Measurements from ENCODE around the gene UHRF2. TPM values are rescaled to one million over a fixed set of nuclear protein-coding genes. Genes with fewer than 3 reads are reported as not detected.

The UHRF2 gene
- total and polyA plus RNA-seq, 10 donors: 26.3 to 120 (median 61.5) TPM

- Histone ChIP-seq H3K36me3 (peaks cover 0 to 17% (median 6%) of the 10 kb centered on the region in 6 donors), H3K27ac (peak overlapping the region in 4 of 8 donors; percentile 8 to 20 (median 16)), H3K9me3 (no peaks in the 10 kb centered on the region), H3K27me3 (replicated peaks in 1 of 7) (no peaks in the 10 kb centered on the region), H3K4me3 (peak overlapping the region in 1 of 8 donors; percentile 24), H3K4me1 (peaks cover 34 to 88% (median 59%) of the 10 kb centered on the region in 6 donors)
- WGBS, 5 donors: 25 to 42% (median 34%) methylated on average over 3 of the region's 3 CpGs
- DNase-seq: no peak
- intact Hi-C loops (cut with DNase I; ENCODE audit: low total_unique reads): loop anchor here (10.0 kb wide), 1 partner anchor 268 kb away; no protein-coding TSS in a partner anchor
- no peak for TF ChIP-seq POLR2A (IDR thresholded peaks at IDR 0.05)
- TF ChIP-seq POLR2AphosphoS5 (IDR thresholded peaks at IDR 0.05): no peak
- TF ChIP-seq CTCF (IDR thresholded peaks at IDR 0.05 in 8 of 11, conservative IDR thresholded peaks at IDR 0.05 in 3 of 11): no peak
These were observed 4.2 kb downstream of the UHRF2 start for GRCh38 chr9:6417186-6417585.

- peaks cover 0 to 27% (median 9%) of the 10 kb centered on the region in 6 donors for H3K36me3 ChIP-seq
- TF ChIP-seq CTCF (IDR thresholded peaks at IDR 0.05 in 8 of 11, conservative IDR thresholded peaks at IDR 0.05 in 3 of 11) (no peak), POLR2A (IDR thresholded peaks at IDR 0.05) (no peak), POLR2AphosphoS5 (IDR thresholded peaks at IDR 0.05) (no peak)
- intact Hi-C loops (cut with DNase I; ENCODE audit: low total_unique reads): loop anchor here (10.0 kb wide), 1 partner anchor 266 kb away; no protein-coding TSS in a partner anchor
- H3K4me1 ChIP-seq: peaks cover 34 to 97% (median 59%) of the 10 kb centered on the region in 6 donors
- 38 to 76% (median 59%) methylated on average over 3 of the region's 3 CpGs for WGBS, 5 donors
- H3K4me3 ChIP-seq: no peak overlapping the region
- no peaks in the 10 kb centered on the region for H3K9me3 ChIP-seq
- no peak for DNase-seq
- no peak overlapping the region for H3K27ac ChIP-seq
- H3K27me3 ChIP-seq (replicated peaks in 1 of 7): no peaks in the 10 kb centered on the region
These were observed 5.8 kb downstream of the UHRF2 start for GRCh38 chr9:6418764-6419163.

GRCh38 chr9:6424940-6425339 is 11.9 kb downstream of the UHRF2 start:
- Histone ChIP-seq H3K9me3 (no peaks in the 10 kb centered on the region), H3K27me3 (replicated peaks in 1 of 7) (no peaks in the 10 kb centered on the region), H3K27ac (peak overlapping the region in 1 of 8 donors; percentile 10), H3K4me3 (no peak overlapping the region), H3K4me1 (peaks cover 5 to 95% (median 39%) of the 10 kb centered on the region in 6 donors), H3K36me3 (peaks cover 0 to 35% (median 9%) of the 10 kb centered on the region in 6 donors)
- TF ChIP-seq CTCF (IDR thresholded peaks at IDR 0.05 in 8 of 11, conservative IDR thresholded peaks at IDR 0.05 in 3 of 11): no peak
- no peak for TF ChIP-seq POLR2AphosphoS5 (IDR thresholded peaks at IDR 0.05)
- TF ChIP-seq POLR2A (IDR thresholded peaks at IDR 0.05): no peak
- intact Hi-C loops (cut with DNase I; ENCODE audit: low total_unique reads): no loop called here
- 56 to 69% (median 62%) methylated on average over 1 of the region's 1 CpG for WGBS, 5 donors
- DNase-seq: no peak

- DNase-seq: no peak
- H3K4me1 ChIP-seq: peaks cover 5 to 95% (median 48%) of the 10 kb centered on the region in 6 donors
- TF ChIP-seq POLR2AphosphoS5 (IDR thresholded peaks at IDR 0.05) (no peak), CTCF (IDR thresholded peaks at IDR 0.05 in 8 of 11, conservative IDR thresholded peaks at IDR 0.05 in 3 of 11) (no peak), POLR2A (IDR thresholded peaks at IDR 0.05) (no peak)
- no peaks in the 10 kb centered on the region for H3K9me3 ChIP-seq
- WGBS, 5 donors: 77 to 92% (median 87%) methylated on average over 2 of the region's 2 CpGs
- H3K36me3 ChIP-seq: peaks cover 0 to 31% (median 8%) of the 10 kb centered on the region in 6 donors
- intact Hi-C loops (cut with DNase I; ENCODE audit: low total_unique reads): no loop called here
- H3K27me3 ChIP-seq (replicated peaks in 1 of 7): no peaks in the 10 kb centered on the region
- H3K4me3 ChIP-seq: no peak overlapping the region
- H3K27ac ChIP-seq: no peak overlapping the region
These were observed 13.1 kb downstream of the UHRF2 start for GRCh38 chr9:6426117-6426516.

All from spleen (tissue), 11 donors.